T-helper 1 cell treated with Interleukin-12 subunit alpha and Interleukin-12 subunit beta and Interleukin-4 antibody, amounts not matched to agents 30 ng/mL and 1 ng/mL, for 36 hours (primary cell): ENCODE data around the gene KRTAP29-1. TPM values are rescaled to one million over a fixed set of nuclear protein-coding genes. Genes with fewer than 3 reads are reported as not detected.
"Not testable (repeated sequence)": the region's sequence is repeated elsewhere in the genome, so short reads cannot be mapped to it uniquely, and the experiment has no call there.

Experiments used
- intact Hi-C: fragments of 100-400 bp; cut with micrococcal nuclease; formaldehyde crosslinking; loops from one replicate; pipeline ENCODE4 v1.15.1; 2024
- total RNA-seq: library from RNA; stranded (reverse); gene quantifications from 2 replicates; pipeline ENCODE4 v1.2.3, GENCODE V29; 2022

KRTAP29-1 gene
- total RNA-seq, 1 donor from 2014 or later: not detected

DNA sequence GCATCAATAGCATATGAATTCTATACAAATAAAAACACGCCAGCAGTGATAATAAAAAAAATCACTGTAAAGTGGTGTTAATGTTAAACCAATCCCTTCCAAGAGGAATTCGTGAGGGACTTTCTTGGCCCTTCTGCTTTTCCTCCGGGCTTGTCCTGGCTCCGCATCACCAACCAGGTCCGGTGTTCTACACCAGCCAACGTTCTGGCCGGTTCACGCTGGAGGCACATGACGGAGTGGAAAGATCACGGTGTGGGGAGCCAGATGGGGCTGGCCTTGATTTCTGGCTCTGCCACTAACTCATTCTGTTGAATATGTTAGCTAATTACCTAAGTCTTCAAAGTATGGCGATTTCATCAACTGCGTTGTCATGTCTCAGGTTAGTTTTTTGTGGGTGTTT lies 1.4 kb upstream of the KRTAP29-1 start:
- intact Hi-C loops: no loop called here

- intact Hi-C loops: no loop called here
Observed at GRCh38 chr17:41302981-41303380, 330 bp upstream of the KRTAP29-1 start.

- intact Hi-C loops: no loop called here
Observed at GRCh38 chr17:41301204-41301790, 1.4 kb downstream of the KRTAP29-1 start.

- intact Hi-C loops: no loop called here
Observed at GRCh38 chr17:41298458-41299135, 4.1 kb downstream of the KRTAP29-1 start.

DNA sequence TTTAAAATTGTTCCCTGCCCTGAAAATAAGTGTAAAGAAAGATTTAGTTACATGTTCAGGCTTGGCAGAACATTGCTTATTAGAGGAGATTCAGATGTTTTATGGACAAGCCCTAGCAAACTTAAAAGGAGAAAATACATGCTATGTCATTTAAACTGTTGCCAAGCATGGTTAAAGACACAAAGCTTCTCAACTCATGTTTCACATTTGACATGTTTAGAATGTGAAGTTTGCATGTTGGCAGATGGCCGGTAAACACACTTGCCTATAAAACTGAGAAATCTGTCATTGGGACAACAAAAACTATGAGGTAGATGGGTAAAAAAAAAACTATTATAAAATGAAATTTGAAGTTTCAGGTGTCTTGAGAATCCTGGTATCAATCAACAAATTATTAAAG lies 5.8 kb downstream of the KRTAP29-1 start:
- intact Hi-C loops: no loop called here

- intact Hi-C loops: no loop called here
Observed at GRCh38 chr17:41294016-41294415, 8.6 kb downstream of the KRTAP29-1 start.

DNA sequence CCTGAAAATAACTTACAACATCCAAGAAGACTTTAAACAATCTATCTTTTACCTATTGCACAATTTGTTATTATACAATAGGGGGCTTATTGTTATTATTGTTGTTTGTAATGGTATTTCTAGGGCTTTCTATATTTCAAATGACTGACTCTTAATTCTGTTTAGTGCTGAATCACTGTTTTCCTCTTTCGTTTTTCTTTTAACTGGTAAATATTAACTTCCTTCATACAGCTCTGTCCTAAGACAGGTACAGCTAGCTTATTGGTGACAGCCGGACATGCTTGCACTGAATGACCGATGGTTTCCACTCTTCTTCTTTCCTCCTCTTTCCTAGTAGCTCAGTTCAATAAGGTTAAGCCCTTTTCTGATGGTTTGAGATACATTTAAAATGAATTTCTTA lies 15.6 kb downstream of the KRTAP29-1 start:
- intact Hi-C loops: no loop called here

DNA sequence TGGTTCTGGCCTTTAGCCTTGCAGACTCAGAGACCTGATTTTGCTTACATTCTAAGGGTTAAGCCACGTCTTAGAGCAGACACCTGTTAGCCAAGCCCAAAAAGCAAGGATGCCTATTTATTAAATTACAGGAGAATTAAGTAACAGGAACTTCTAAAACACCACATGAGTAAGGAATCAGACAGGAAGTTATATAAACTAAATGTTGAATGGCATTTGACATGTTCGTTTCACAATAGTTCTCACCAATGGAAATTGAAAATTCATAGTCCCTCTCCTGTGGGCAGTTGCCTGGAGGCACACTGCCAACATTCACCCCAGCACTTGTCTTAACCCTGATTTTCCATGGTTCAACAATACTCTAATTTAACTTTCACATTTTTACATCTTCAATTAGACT lies 18.1 kb downstream of the KRTAP29-1 start:
- intact Hi-C loops: no loop called here

DNA sequence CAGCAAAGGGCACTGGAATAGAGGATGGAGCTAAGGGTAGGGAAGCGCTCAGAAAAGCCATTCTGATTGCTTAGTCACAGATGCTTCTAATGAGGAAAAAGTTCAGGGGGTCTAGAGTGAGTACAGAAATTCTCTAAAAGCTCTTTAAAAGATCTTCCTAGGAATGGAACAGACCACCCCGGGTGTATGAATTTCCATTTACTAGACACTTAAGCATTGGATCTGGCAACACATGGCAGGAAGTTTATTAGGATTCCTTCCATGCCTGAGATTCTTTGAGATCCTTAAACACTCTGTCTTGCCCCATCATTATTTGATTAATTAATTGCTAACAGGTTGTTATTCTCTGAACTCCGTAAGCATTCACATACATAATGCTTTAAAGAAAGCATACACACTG lies 18.6 kb downstream of the KRTAP29-1 start:
- intact Hi-C loops: no loop called here

GRCh38 chr17:41278176-41278955 lies 24.3 kb downstream of the KRTAP29-1 start:
- intact Hi-C loops: no loop called here

- intact Hi-C loops: not testable (repeated sequence)
Observed at GRCh38 chr17:41275648-41276190, 26.9 kb downstream of the KRTAP29-1 start, which contains the start of gene KRTAP9-7. KRTAP9-7 (plus strand) TSS chr17:41275698; CDS start chr17:41275698, 0 bp downstream.

- intact Hi-C loops: no loop called here
Observed at GRCh38 chr17:41271858-41272257, 30.8 kb downstream of the KRTAP29-1 start.

DNA sequence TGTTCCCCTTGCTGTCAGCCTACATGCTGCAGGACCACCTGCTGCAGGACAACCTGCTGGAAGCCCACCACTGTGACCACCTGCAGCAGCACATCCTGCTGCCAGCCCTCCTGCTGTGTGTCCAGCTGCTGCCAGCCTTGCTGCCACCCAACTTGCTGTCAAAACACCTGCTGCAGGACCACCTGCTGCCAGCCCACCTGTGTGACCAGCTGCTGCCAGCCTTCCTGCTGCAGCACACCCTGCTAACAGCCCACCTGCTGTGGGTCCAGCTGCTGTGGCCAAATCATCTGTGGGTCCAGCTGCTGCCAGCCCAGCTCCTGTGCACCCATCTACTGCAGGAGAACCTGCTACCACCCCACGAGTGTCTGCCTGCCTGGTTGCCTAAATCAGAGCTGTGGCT lies 31.3 kb downstream of the KRTAP29-1 start:
- intact Hi-C loops: not testable (repeated sequence)

- intact Hi-C loops: no loop called here
Observed at GRCh38 chr17:41267711-41268110, 34.9 kb downstream of the KRTAP29-1 start.

GRCh38 chr17:41265078-41265477 lies 37.6 kb downstream of the KRTAP29-1 start, which contains the start of gene KRTAP9-6:
KRTAP9-6 (plus strand) TSS chr17:41265378; CDS start chr17:41265378, 0 bp downstream.
- intact Hi-C loops: no loop called here

GRCh38 chr17:41264599-41264998 lies 38.1 kb downstream of the KRTAP29-1 start:
- intact Hi-C loops: no loop called here

DNA sequence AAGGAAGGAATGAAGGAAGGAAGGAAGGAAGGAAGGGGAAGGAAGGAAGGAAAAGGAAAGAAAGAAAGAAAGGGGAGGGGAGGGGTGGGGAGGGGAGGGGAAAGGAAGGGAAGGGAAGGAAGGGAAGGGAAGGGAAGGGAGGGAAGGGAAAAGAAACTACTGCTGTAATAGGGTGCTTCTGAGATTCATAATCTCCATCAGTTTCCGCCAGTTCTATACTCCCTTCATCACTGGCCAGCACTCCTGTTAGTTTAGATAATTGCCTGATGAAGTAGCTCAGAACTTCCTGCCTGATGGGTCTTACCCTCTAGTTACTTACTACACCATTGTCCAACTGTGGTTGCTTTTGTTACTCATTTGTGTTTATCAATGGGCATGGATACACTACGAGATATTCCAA lies 39.4 kb downstream of the KRTAP29-1 start:
- intact Hi-C loops: no loop called here

DNA sequence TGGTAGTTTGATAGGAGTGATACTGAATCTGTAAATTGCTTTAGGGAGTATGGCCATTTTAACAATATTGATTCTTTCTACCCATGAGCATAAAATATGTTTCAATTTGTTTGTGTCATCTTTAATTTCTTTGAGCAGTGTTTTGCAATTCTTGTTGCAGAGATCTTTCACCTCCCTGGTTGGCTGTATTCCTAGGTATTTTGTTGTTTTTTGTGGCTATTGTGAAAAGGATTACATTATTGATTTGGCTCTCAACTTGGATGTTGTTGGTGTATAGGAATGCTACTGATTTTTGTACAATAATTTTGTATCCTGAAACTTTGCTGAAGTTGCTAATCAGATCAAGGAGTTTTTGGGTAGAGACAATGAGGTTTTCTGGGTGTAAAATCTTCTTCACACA lies 44.2 kb downstream of the KRTAP29-1 start:
- intact Hi-C loops: no loop called here

- intact Hi-C loops: no loop called here
Observed at GRCh38 chr17:41256291-41256685, 46.4 kb downstream of the KRTAP29-1 start.

DNA sequence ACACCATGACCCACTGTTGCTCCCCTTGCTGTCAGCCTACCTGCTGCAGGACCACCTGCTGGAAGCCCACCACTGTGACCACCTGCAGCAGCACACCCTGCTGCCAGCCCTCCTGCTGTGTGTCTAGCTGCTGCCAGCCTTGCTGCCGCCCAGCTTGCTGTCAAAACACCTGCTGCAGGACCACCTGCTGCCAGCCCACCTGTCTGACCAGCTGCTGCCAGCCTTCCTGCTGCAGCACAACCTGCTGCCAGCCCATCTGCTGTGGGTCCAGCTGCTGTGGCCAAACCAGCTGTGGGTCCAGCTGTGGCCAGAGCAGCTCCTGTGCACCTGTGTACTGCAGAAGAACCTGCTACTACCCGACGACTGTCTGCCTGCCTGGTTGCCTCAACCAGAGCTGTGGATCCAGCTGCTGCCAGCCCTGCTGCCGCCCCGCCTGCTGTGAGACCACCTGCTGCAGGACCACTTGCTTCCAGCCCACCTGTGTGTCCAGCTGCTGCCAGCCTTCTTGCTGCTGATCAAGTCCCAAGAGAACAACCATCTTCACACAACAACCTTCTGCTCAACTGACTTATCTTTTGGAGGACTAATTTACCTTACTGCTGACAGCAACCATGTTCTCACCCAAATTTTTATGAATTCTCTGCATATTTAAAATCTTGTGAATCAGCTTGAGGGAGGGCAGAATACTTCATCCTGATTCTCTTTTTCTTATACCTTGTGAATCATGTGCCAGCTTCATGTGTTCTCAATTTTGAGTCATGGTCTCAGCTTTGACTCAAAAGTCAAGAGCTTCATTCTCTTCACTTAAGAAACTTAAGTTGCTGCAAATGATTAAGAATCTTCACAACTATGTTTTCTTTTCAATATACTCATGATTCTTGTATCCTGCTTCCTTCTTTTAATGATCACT lies 47.0 kb downstream of the KRTAP29-1 start, which contains the start of gene KRTAP9-9:
Gene KRTAP9-9, plus strand, starts transcription at position 4 of the 910 bp plus-strand sequence.
- intact Hi-C loops: not testable (repeated sequence)

DNA sequence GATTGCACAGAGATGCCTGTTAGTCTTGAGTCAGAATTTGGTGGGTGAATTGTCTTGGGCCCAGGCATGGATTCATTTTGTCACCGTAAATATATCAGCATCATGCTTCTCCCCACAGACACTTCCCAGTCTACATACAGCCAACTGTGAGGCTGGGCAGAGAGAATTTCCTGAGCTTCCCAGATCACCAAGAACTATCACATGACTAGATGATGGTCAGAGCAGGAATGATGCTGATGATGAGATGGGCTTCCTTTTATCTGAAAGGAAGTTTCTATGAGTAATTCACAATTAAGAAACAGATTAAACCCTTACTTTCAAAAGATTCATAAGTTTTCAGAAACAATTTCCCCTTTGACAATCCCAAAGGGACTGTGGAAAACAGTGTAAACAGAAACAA lies 47.8 kb downstream of the KRTAP29-1 start:
- intact Hi-C loops: no loop called here
